ENCODE measurements around the gene ZNF841.
"Not testable (repeated sequence)": the region's sequence is repeated elsewhere in the genome, so short reads cannot be mapped to it uniquely, and the experiment has no call there.

The ZNF841 gene

GRCh38 chr19:52028780-52029123 lies 66.8 kb downstream of the ZNF841 start:
- DNase-seq (ENCODE audit: low read depth), result no peak
- H3K4me3 ChIP-seq (ENCODE audit: low read length), result peak overlapping the region; percentile 95
- TF ChIP-seq, protein P1, sequence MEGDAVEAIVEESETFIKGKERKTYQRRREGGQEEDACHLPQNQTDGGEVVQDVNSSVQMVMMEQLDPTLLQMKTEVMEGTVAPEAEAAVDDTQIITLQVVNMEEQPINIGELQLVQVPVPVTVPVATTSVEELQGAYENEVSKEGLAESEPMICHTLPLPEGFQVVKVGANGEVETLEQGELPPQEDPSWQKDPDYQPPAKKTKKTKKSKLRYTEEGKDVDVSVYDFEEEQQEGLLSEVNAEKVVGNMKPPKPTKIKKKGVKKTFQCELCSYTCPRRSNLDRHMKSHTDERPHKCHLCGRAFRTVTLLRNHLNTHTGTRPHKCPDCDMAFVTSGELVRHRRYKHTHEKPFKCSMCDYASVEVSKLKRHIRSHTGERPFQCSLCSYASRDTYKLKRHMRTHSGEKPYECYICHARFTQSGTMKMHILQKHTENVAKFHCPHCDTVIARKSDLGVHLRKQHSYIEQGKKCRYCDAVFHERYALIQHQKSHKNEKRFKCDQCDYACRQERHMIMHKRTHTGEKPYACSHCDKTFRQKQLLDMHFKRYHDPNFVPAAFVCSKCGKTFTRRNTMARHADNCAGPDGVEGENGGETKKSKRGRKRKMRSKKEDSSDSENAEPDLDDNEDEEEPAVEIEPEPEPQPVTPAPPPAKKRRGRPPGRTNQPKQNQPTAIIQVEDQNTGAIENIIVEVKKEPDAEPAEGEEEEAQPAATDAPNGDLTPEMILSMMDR (IDR thresholded peaks at IDR 0.05; ENCODE audit: insufficient read depth, low read depth, low read length, missing control alignments), result no peak

- peak within 1 kb of the TSS; percentile 95 for H3K4me3 ChIP-seq (ENCODE audit: low read length)
- peak; percentile 91 for DNase-seq (ENCODE audit: low read depth)
- TF ChIP-seq, protein P1 (IDR thresholded peaks at IDR 0.05; ENCODE audit: insufficient read depth, low read depth, low read length, missing control alignments), result no peak
These were observed 67.4 kb downstream of the ZNF841 start, which contains the start of gene ZNF614 for GRCh38 chr19:52028027-52028779. Gene ZNF614 (minus strand): TSS chr19:52028379. CDS start chr19:52025745, 2,634 bp downstream.

- DNase-seq (ENCODE audit: low read depth), result peak; percentile 40
- not testable (repeated sequence) for H3K4me3 ChIP-seq (ENCODE audit: low read length)
These were observed 69.1 kb downstream of the ZNF841 start for GRCh38 chr19:52026255-52026990.

- DNase-seq (ENCODE audit: low read depth); H3K4me3 ChIP-seq (ENCODE audit: low read length): not testable (repeated sequence)
These were observed 71.1 kb downstream of the ZNF841 start for GRCh38 chr19:52024478-52024877.

- no peak overlapping the region for H3K4me3 ChIP-seq (ENCODE audit: low read length)
- TF ChIP-seq, protein P1 (IDR thresholded peaks at IDR 0.05; ENCODE audit: insufficient read depth, low read depth, low read length, missing control alignments), result no peak
- DNase-seq (ENCODE audit: low read depth), result no peak
These were observed 73.4 kb downstream of the ZNF841 start for GRCh38 chr19:52022193-52022592.

- TF ChIP-seq, protein P1 (IDR thresholded peaks at IDR 0.05; ENCODE audit: insufficient read depth, low read depth, low read length, missing control alignments), result no peak
- no peak overlapping the region for H3K4me3 ChIP-seq (ENCODE audit: low read length)
- DNase-seq (ENCODE audit: low read depth), result no peak
These were observed 75.1 kb downstream of the ZNF841 start for GRCh38 chr19:52020506-52020905.

Data from epithelial cell of esophagus (primary cell).